HUDEP-2 (cell line): Measurements from ENCODE around the gene YY2.
"Not testable (repeated sequence)": the region's sequence is repeated elsewhere in the genome, so short reads cannot be mapped to it uniquely, and the experiment has no call there.

Experiments used
- DNase-seq, 76 experiments: peaks; one replicate each; lab custom pipeline; 2025; ENCODE audit not compliant: unreplicated experiment in 76 of 76; lab: John Stamatoyannopoulos, UW

Gene YY2

GRCh38 chrX:21873063-21873775 lies 17.4 kb downstream of the YY2 start:
- no peak for DNase-seq

GRCh38 chrX:21874182-21874581 lies 18.4 kb downstream of the YY2 start:
- DNase-seq: not testable (repeated sequence)

GRCh38 chrX:21875013-21875412 lies 19.2 kb downstream of the YY2 start:
- no peak for DNase-seq

- peak in 1 of 76 experiments; percentile 0 for DNase-seq
Measured at GRCh38 chrX:21881881-21882574, 26.2 kb downstream of the YY2 start.

- DNase-seq: no peak
Measured at GRCh38 chrX:21883258-21883657, 27.5 kb downstream of the YY2 start.

GRCh38 chrX:21885568-21885967 lies 29.8 kb downstream of the YY2 start:
- DNase-seq: no peak

GRCh38 chrX:21905313-21905712 lies 49.5 kb downstream of the YY2 start:
- DNase-seq: no peak

GRCh38 chrX:21905953-21906352 lies 50.2 kb downstream of the YY2 start:
- no peak for DNase-seq

GRCh38 chrX:21907260-21907659 lies 51.5 kb downstream of the YY2 start:
- no peak for DNase-seq
